Cardiac muscle cell (in vitro differentiated cells and primary cell): Measurements from ENCODE around the gene SZT2. TPM values are rescaled to one million over a fixed set of nuclear protein-coding genes. Genes with fewer than 3 reads are reported as not detected.
A peak's percentile ranks its signal among the peaks of the same experiment; 100 is the strongest.

Experiments used
- DNase-seq, 2 donors: peaks; one replicate each; pipeline versions ENCODE4 v3.0.0 to v3.0.0-alpha.2; 2010 to 2017; ENCODE audit warnings: low read depth in 1 of 2, low spot score in 1 of 2
- H3K27ac ChIP-seq: fragments of 200-600 bp; sonication (generic); 2 replicates; pipeline ENCODE4 v1.5.1; 2016
- H3K27me3 ChIP-seq: fragments of 200-600 bp; sonication (generic); 2 replicates; pipeline ENCODE4 v1.6.0; 2016; ENCODE audit warnings: control low read depth
- H3K36me3 ChIP-seq: fragments of 200-600 bp; sonication (generic); 2 replicates; pipeline ENCODE4 v1.5.1; 2016; ENCODE audit warnings: control low read depth
- H3K4me1 ChIP-seq: fragments of 200-600 bp; sonication (generic); 2 replicates; pipeline ENCODE4 v1.8.1; 2017; ENCODE audit warnings: low read depth, mild to moderate bottlenecking, mixed run types
- H3K4me3 ChIP-seq: fragments of 200-600 bp; sonication (generic); 2 replicates; pipeline ENCODE4 v1.5.1; 2016; ENCODE audit warnings: mild to moderate bottlenecking
- H3K9me3 ChIP-seq: fragments of 200-600 bp; sonication (generic); 2 replicates; pipeline ENCODE4 v1.5.1; 2017; ENCODE audit warnings: low read depth, mild to moderate bottlenecking, control low read depth
- polyA plus RNA-seq: library from polyadenylated mRNA; unstranded; fragments of >200 nt; fragmentation: Nextera tagmentation; extraction: Ambion mirVana; gene quantifications from 2 replicates; pipeline ENCODE4 v1.2.1, GENCODE V29; 2016
- total RNA-seq: library from RNA; depleted of rRNA; stranded (reverse); fragments of >200 nt; gene quantifications from 2 replicates; pipeline ENCODE4 v1.2.3, GENCODE V29; 2016
- TF ChIP-seq, protein P1 (sequence below): IDR thresholded peaks from 2 replicates; pipeline ENCODE4 v1.5.1; 2012; ENCODE audit warnings: low read depth, mild to moderate bottlenecking, low read length

The SZT2 gene
- total and polyA plus RNA-seq, 2 experiments from 2014 or later = 11.5 to 28.2 TPM

- peaks cover 34% of the 10 kb centered on the region for H3K4me1 ChIP-seq
- no peaks in the 10 kb centered on the region for H3K9me3 ChIP-seq
- H3K36me3 ChIP-seq = no peaks in the 10 kb centered on the region
- H3K27me3 ChIP-seq = no peaks in the 10 kb centered on the region
- DNase-seq = peak in 1 of 2 donors; percentile 39
- H3K27ac ChIP-seq = peak overlapping the region; percentile 97
- TF ChIP-seq, protein P1, sequence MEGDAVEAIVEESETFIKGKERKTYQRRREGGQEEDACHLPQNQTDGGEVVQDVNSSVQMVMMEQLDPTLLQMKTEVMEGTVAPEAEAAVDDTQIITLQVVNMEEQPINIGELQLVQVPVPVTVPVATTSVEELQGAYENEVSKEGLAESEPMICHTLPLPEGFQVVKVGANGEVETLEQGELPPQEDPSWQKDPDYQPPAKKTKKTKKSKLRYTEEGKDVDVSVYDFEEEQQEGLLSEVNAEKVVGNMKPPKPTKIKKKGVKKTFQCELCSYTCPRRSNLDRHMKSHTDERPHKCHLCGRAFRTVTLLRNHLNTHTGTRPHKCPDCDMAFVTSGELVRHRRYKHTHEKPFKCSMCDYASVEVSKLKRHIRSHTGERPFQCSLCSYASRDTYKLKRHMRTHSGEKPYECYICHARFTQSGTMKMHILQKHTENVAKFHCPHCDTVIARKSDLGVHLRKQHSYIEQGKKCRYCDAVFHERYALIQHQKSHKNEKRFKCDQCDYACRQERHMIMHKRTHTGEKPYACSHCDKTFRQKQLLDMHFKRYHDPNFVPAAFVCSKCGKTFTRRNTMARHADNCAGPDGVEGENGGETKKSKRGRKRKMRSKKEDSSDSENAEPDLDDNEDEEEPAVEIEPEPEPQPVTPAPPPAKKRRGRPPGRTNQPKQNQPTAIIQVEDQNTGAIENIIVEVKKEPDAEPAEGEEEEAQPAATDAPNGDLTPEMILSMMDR = no peak
- H3K4me3 ChIP-seq = peak overlapping the region; percentile 38
These were observed 41.3 kb upstream of the SZT2 start for GRCh38 chr1:43348343-43348808.

- TF ChIP-seq, protein P1 = no peak
- Histone ChIP-seq H3K4me1 (peaks cover 31% of the 10 kb centered on the region), H3K36me3 (no peaks in the 10 kb centered on the region), H3K4me3 (peak overlapping the region; percentile 38), H3K27ac (peak overlapping the region; percentile 97), H3K9me3 (no peaks in the 10 kb centered on the region), H3K27me3 (no peaks in the 10 kb centered on the region)
- DNase-seq = peak; percentile 78 to 95
These were observed 40.7 kb upstream of the SZT2 start for GRCh38 chr1:43348809-43349593.

DNA sequence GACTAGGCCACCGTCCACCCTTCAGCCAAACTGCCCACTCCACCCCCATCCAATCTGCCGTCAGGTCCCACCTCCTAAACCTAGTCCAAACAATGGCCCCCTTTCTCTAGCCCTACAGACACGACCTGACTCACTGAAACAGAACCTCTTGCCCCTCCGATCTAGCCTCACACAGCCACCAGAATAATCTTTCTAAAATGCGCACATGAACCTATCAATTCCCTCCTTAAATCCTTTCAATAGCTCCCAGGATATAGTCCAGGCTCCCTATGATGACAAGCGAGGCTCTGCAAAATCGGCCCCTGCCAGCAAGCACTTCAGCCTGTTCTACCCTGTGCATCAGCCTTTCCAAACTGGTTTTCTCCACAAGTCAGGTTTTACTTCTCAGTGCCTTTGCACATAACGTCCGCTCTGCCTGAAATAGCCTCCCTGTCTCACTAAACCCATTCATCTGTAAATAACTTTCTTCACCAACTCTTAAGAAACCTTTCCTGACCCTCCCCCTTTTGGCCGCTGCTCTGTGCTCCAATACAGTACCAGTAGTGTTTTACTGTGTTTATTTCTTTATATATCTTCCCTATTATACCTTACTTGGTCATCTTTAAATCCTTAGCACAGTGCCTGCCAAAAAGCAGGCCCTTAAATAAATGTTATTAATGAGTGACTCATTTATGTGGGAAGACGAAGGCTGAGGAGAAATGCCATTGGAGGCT, 39.9 kb upstream of the SZT2 start:
- Histone ChIP-seq H3K4me3 (peak overlapping the region; percentile 38), H3K27me3 (no peaks in the 10 kb centered on the region), H3K9me3 (no peaks in the 10 kb centered on the region), H3K27ac (peak overlapping the region; percentile 97), H3K36me3 (no peaks in the 10 kb centered on the region), H3K4me1 (peaks cover 24% of the 10 kb centered on the region)
- DNase-seq = peak; percentile 37 to 78
- TF ChIP-seq, protein P1 = no peak

DNA sequence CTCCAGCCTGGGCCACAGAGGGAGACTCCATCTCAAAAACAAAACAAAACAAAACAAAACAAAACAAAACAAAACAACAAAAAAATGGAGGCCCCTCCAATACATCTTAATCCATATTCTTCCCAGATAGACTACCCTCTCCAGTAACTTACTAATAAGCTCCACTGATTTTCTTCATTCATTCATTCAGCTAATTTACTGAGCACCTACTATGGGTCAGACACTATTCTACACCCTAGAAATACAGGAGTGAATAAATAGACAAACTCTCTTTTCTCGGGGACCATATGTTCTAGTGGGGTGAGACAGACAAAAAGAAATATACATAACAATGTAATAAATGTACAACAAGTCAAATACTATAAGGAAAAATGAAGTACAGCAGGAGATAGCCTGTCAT, 38.7 kb upstream of the SZT2 start:
- DNase-seq = no peak
- Histone ChIP-seq H3K36me3 (no peaks in the 10 kb centered on the region), H3K9me3 (no peaks in the 10 kb centered on the region), H3K27ac (no peak overlapping the region), H3K4me3 (no peak overlapping the region), H3K4me1 (peaks cover 12% of the 10 kb centered on the region), H3K27me3 (no peaks in the 10 kb centered on the region)
- TF ChIP-seq, protein P1 = no peak

- DNase-seq = no peak
- TF ChIP-seq, protein P1 = no peak
- H3K4me1 ChIP-seq = peaks cover 11% of the 10 kb centered on the region
- H3K4me3 ChIP-seq = no peak overlapping the region
- H3K27me3 ChIP-seq = no peaks in the 10 kb centered on the region
- no peaks in the 10 kb centered on the region for H3K36me3 ChIP-seq
- no peaks in the 10 kb centered on the region for H3K9me3 ChIP-seq
- H3K27ac ChIP-seq = no peak overlapping the region
These were observed 38.0 kb upstream of the SZT2 start for GRCh38 chr1:43351421-43352350.
